ENCODE measurements around the gene KCTD18.

DNA sequence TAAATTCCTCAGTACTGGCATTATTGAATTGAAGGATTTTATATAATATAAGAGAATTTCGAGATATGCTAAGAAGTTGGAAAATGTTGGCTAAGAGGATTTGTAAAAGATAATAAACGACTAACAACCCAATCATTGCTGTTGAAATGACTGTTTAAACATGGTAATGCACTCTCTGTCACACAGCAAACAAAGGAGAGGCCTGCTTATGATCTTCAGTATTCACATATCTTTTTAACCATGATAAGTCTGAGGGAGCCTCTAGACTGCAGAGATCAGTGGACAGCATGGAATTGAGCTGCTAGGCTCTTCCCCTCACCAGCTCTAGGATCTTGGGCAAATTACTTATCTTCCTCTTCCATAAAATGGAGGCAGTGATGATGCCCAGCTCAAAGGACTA is 2.7 kb downstream of the KCTD18 start:
- TF ChIP-seq, protein P1, sequence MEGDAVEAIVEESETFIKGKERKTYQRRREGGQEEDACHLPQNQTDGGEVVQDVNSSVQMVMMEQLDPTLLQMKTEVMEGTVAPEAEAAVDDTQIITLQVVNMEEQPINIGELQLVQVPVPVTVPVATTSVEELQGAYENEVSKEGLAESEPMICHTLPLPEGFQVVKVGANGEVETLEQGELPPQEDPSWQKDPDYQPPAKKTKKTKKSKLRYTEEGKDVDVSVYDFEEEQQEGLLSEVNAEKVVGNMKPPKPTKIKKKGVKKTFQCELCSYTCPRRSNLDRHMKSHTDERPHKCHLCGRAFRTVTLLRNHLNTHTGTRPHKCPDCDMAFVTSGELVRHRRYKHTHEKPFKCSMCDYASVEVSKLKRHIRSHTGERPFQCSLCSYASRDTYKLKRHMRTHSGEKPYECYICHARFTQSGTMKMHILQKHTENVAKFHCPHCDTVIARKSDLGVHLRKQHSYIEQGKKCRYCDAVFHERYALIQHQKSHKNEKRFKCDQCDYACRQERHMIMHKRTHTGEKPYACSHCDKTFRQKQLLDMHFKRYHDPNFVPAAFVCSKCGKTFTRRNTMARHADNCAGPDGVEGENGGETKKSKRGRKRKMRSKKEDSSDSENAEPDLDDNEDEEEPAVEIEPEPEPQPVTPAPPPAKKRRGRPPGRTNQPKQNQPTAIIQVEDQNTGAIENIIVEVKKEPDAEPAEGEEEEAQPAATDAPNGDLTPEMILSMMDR (IDR thresholded peaks at IDR 0.05 in 8 of 11, conservative IDR thresholded peaks at IDR 0.05 in 3 of 11): no peak
- TF ChIP-seq POLR2A (IDR thresholded peaks at IDR 0.05) (no peak), POLR2AphosphoS5 (IDR thresholded peaks at IDR 0.05) (no peak)
